Pulmonary artery endothelial cell (primary cell): ENCODE measurements around the gene IL13. TPM values are rescaled to one million over a fixed set of nuclear protein-coding genes. Genes with fewer than 3 reads are reported as not detected.
"Not testable (repeated sequence)": the region's sequence is repeated elsewhere in the genome, so short reads cannot be mapped to it uniquely, and the experiment has no call there.

Experiments used
- DNase-seq: peaks from one replicate; pipeline ENCODE4 v3.0.0-alpha.2; 2011; ENCODE audit warnings: low read depth, low spot score
- total RNA-seq: library from RNA; depleted of rRNA; stranded (reverse); fragments of >200 nt; gene quantifications from 2 replicates; pipeline ENCODE4 v1.2.3, GENCODE V29; 2014

Gene IL13
- total RNA-seq, 1 donor from 2014 or later: not detected

GRCh38 chr5:132688536-132689339 lies 30.8 kb downstream of the IL13 start:
- no peak for DNase-seq

- DNase-seq: no peak
These were observed 31.5 kb downstream of the IL13 start for GRCh38 chr5:132689513-132689912.

- no peak for DNase-seq
These were observed 32.2 kb downstream of the IL13 start for GRCh38 chr5:132690156-132690555.

GRCh38 chr5:132691755-132692631 lies 34.0 kb downstream of the IL13 start:
- DNase-seq: not testable (repeated sequence)

- DNase-seq: no peak
These were observed 34.6 kb downstream of the IL13 start for GRCh38 chr5:132692632-132692967.

- no peak for DNase-seq
These were observed 38.0 kb downstream of the IL13 start for GRCh38 chr5:132695956-132696355.

- DNase-seq: peak; percentile 8
These were observed 46.9 kb downstream of the IL13 start for GRCh38 chr5:132704875-132705274.

- DNase-seq: no peak
These were observed 50.7 kb downstream of the IL13 start for GRCh38 chr5:132708645-132709044.

Other genes with a start within 250 kb of the IL13 start
- gene IRF1, start 167.4 kb upstream of the IL13 start, total RNA-seq: 10.1 and 16.4 TPM in 2 replicates
- not detected in 2 replicates for gene IL5, start 114.7 kb upstream of the IL13 start, total RNA-seq
- 13.1 and 22.9 TPM in 2 replicates for gene RAD50, start 101.2 kb upstream of the IL13 start, total RNA-seq
- not detected in 2 replicates for gene IL4, start 15.8 kb downstream of the IL13 start, total RNA-seq
- gene KIF3A, start 79.4 kb downstream of the IL13 start, total RNA-seq: 8.2 and 12.3 TPM in 2 replicates
- gene CCNI2, start 89.3 kb downstream of the IL13 start, total RNA-seq: 0.04 TPM in 1 of 2 replicates, not detected in the other
- gene SEPTIN8, start 119.1 kb downstream of the IL13 start, total RNA-seq: 55.6 and 88.8 TPM in 2 replicates
- not detected in 2 replicates for gene SOWAHA, start 155.1 kb downstream of the IL13 start, total RNA-seq
- gene SHROOM1, start 172.5 kb downstream of the IL13 start, total RNA-seq: 4.6 and 5.3 TPM in 2 replicates
- gene GDF9, start 208.3 kb downstream of the IL13 start, total RNA-seq: 0.13 TPM in 1 of 2 replicates, not detected in the other
- 76.3 and 96.2 TPM in 2 replicates for gene UQCRQ, start 208.5 kb downstream of the IL13 start, total RNA-seq
- 0.13 and 0.67 TPM in 2 replicates for gene LEAP2, start 215.5 kb downstream of the IL13 start, total RNA-seq